MCF 10A (cell line): ENCODE measurements around the gene CIB4. TPM values are rescaled to one million over a fixed set of nuclear protein-coding genes. Genes with fewer than 3 reads are reported as not detected.

Experiments
- BruUV-seq: library from RNA; stranded (reverse); fragments of 400-500 nt; replicated peaks from 2 replicates; lab custom pipeline; 2021; lab: Mats Ljungman, UMichigan
- CTCF ChIA-PET: fragments of 300-600 bp; sonication (Branson Sonifier 250); formaldehyde crosslinking; extraction: SDS; loops from one replicate; lab custom pipeline; 2021; ENCODE audit warnings: antibody characterized with exemption, inconsistent platforms; lab: Yijun Ruan, JAX
- POLR2A ChIA-PET: fragments of 300-600, 350-650 bp; sonication (Branson Sonifier 250); formaldehyde crosslinking; extraction: SDS; loops from one replicate; lab custom pipeline; 2020; ENCODE audit warnings: antibody characterized with exemption, inconsistent platforms; lab: Yijun Ruan, JAX
- DNase-seq: peaks from one replicate; pipeline ENCODE4 v3.0.0-alpha.2; 2018; ENCODE audit not compliant: unreplicated experiment
- H3K27ac Mint-ChIP-seq: one replicate; pipeline ENCODE4 v1.8.0; 2022; ENCODE audit warnings: mild to moderate bottlenecking, low read depth, mixed read lengths; ENCODE audit not compliant: unreplicated experiment
- H3K27me3 Mint-ChIP-seq: one replicate; pipeline ENCODE4 v1.8.0; 2022; ENCODE audit warnings: mixed read lengths; ENCODE audit not compliant: insufficient read depth, unreplicated experiment
- H3K36me3 Mint-ChIP-seq: one replicate; pipeline ENCODE4 v1.8.0; 2022; ENCODE audit warnings: mild to moderate bottlenecking, moderate library complexity, mixed read lengths; ENCODE audit not compliant: insufficient read depth, unreplicated experiment
- H3K4me1 Mint-ChIP-seq: one replicate; pipeline ENCODE4 v1.8.0; 2022; ENCODE audit warnings: mixed read lengths; ENCODE audit not compliant: insufficient read depth, unreplicated experiment
- H3K4me3 Mint-ChIP-seq: one replicate; pipeline ENCODE4 v1.8.0; 2022; ENCODE audit warnings: mild to moderate bottlenecking, moderate library complexity, mixed read lengths; ENCODE audit not compliant: unreplicated experiment
- H3K9me3 Mint-ChIP-seq: one replicate; pipeline ENCODE4 v1.8.0; 2022; ENCODE audit warnings: mixed read lengths; ENCODE audit not compliant: unreplicated experiment
- CTCF ChIP-seq: fragments of 200-600 bp; IDR thresholded peaks from one replicate; pipeline ENCODE4 v1.8.0; 2022; ENCODE audit warnings: antibody characterized with exemption, mild to moderate bottlenecking; ENCODE audit not compliant: unreplicated experiment
- intact Hi-C: fragments of 100-400 bp; cut with micrococcal nuclease; formaldehyde crosslinking; loops from 2 replicates; pipeline ENCODE4 v1.14.1; 2022
- total RNA-seq: library from RNA; stranded (reverse); gene quantifications from 2 replicates; pipeline ENCODE4 v1.2.3, GENCODE V29; 2022

Gene CIB4
- total RNA-seq, 1 experiment from 2014 or later: not detected

DNA sequence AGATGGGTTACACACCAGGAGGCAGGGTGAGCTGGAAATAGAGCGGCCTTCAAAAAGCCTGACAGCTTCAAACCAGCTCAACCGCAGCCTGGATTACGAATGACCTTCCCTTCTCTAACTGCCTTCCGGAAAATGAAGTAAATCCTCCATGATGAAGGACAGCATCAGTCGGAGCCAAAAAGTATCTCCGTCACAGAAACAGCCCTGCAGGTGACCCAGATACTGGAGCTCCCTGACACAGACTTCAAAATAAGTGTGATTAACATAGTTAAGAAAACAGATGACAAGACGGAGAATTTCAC, 10.3 kb upstream of the CIB4 start:
- Mint-ChIP-seq H3K4me1 (no peaks in the 10 kb centered on the region), H3K27ac (no peak overlapping the region), H3K4me3 (no peak overlapping the region), H3K9me3 (no peaks in the 10 kb centered on the region), H3K27me3 (peaks cover 83% of the 10 kb centered on the region), H3K36me3 (no peaks in the 10 kb centered on the region)
- intact Hi-C loops: no loop called here
- ChIA-PET CTCF (interaction anchor here (1.4 kb wide), 1 partner anchor 46 kb away, joined by 4 read pairs; no protein-coding TSS in a partner anchor), POLR2A (no interaction called here)
- no peak for DNase-seq
- no TSS peak for BruUV-seq
- no peak for TF ChIP-seq CTCF

GRCh38 chr2:26650713-26651469, 9.7 kb upstream of the CIB4 start:
- Mint-ChIP-seq H3K4me1 (no peaks in the 10 kb centered on the region), H3K9me3 (no peaks in the 10 kb centered on the region), H3K27ac (no peak overlapping the region), H3K4me3 (no peak overlapping the region), H3K36me3 (no peaks in the 10 kb centered on the region), H3K27me3 (peaks cover 88% of the 10 kb centered on the region)
- DNase-seq: no peak
- intact Hi-C loops: no loop called here
- BruUV-seq: no TSS peak
- ChIA-PET CTCF (interaction anchor here (0.6 to 1.4 kb wide), 2 partner anchors 45 to 701 kb away, joined by 3 to 4 read pairs; no protein-coding TSS in a partner anchor), POLR2A (interaction anchor here (1.8 kb wide), 1 partner anchor 17 kb away, joined by 4 read pairs; no protein-coding TSS in a partner anchor)
- TF ChIP-seq CTCF: no peak

DNA sequence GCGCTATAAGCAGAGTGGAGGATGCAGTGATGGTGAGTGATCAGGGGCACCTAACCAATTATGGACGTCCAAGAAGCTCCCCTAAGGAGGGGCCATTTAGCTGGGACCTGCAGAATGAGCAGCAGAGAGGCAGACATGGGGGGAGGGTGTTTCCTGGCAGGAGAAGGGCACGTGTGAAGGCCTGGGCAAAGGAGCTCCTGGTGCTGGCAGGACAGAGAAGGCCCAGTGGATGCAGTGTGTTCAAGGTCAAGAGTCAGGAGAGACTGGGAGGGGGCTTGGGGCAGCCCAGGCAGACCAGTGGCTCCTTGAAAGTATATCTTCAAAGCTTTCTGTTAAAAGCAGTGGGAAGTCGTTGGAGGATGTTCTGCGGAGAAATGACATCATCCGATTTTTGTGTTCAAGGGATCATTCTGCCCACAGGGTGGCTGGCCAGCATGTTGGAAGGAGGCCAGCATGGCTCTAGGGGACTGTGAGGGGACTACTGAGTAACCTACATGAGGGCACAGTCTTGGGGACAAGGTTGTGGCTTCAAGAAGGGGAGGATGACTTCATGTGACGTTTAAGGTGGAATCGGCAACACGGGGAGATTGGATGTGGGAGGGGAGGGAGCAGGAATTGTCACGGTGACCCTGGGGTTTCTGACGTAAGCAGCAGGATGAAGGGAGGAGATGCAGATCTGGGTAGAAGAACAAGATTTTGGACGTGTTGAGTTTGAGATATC, 9.0 kb upstream of the CIB4 start:
- no peak for TF ChIP-seq CTCF
- ChIA-PET CTCF (interaction anchor here (0.6 to 1.4 kb wide), 4 partner anchors 20 to 700 kb away, joined by 3 to 4 read pairs (median 3); no protein-coding TSS in a partner anchor), POLR2A (interaction anchor here (1.8 kb wide), 1 partner anchor 16 kb away, joined by 4 read pairs; no protein-coding TSS in a partner anchor)
- H3K9me3 Mint-ChIP-seq: no peaks in the 10 kb centered on the region
- intact Hi-C loops: no loop called here
- H3K27me3 Mint-ChIP-seq: peaks cover 89% of the 10 kb centered on the region
- no peaks in the 10 kb centered on the region for H3K4me1 Mint-ChIP-seq
- no peak overlapping the region for H3K4me3 Mint-ChIP-seq
- no peak for DNase-seq
- no peak overlapping the region for H3K27ac Mint-ChIP-seq
- H3K36me3 Mint-ChIP-seq: no peaks in the 10 kb centered on the region
- no TSS peak for BruUV-seq

- Mint-ChIP-seq H3K4me3 (no peak overlapping the region), H3K4me1 (no peaks in the 10 kb centered on the region), H3K27me3 (peaks cover 89% of the 10 kb centered on the region), H3K9me3 (no peaks in the 10 kb centered on the region), H3K36me3 (no peaks in the 10 kb centered on the region), H3K27ac (no peak overlapping the region)
- intact Hi-C loops: no loop called here
- ChIA-PET POLR2A (interaction anchor here (1.8 kb wide), 1 partner anchor 15 kb away, joined by 4 read pairs; no protein-coding TSS in a partner anchor), CTCF (interaction anchor here (0.7 kb wide), 1 partner anchor 19 kb away, joined by 3 read pairs; no protein-coding TSS in a partner anchor)
- DNase-seq: no peak
- no TSS peak for BruUV-seq
- no peak for TF ChIP-seq CTCF
Observed at GRCh38 chr2:26649322-26649721, 8.2 kb upstream of the CIB4 start.
